Activated T-helper 1 cell treated with anti-CD3 and anti-CD28 coated beads, Interleukin-12 subunit alpha, Interleukin-12 subunit beta, Interleukin-2, Interleukin-4 antibody, amounts not matched to agents 30 ng/mL and 10 ng/mL and 1 ng/mL, durations not matched to agents 14 hours and 24 hours and 36 hours (primary cell): ENCODE measurements around the gene TLR2. TPM values are rescaled to one million over a fixed set of nuclear protein-coding genes. Genes with fewer than 3 reads are reported as not detected.

Experiments used
- DNase-seq: peaks from one replicate; pipeline ENCODE4 v3.0.0; 2021; ENCODE audit warnings: low spot score
- H3K27ac Mint-ChIP-seq: one replicate; pipeline ENCODE4 v1.8.0; 2021; ENCODE audit warnings: mild to moderate bottlenecking, mixed read lengths
- H3K27me3 Mint-ChIP-seq: one replicate; pipeline ENCODE4 v1.8.0; 2022; ENCODE audit warnings: mild to moderate bottlenecking, moderate library complexity, mixed read lengths; ENCODE audit not compliant: insufficient read depth
- H3K36me3 Mint-ChIP-seq: one replicate; pipeline ENCODE4 v1.8.0; 2021; ENCODE audit warnings: low read depth, mixed read lengths
- H3K4me1 Mint-ChIP-seq: one replicate; pipeline ENCODE4 v1.8.0; 2021; ENCODE audit warnings: low read depth, mixed read lengths
- H3K4me3 Mint-ChIP-seq: one replicate; pipeline ENCODE4 v1.8.0; 2021; ENCODE audit warnings: mild to moderate bottlenecking, moderate library complexity, mixed read lengths
- H3K9me3 Mint-ChIP-seq: one replicate; pipeline ENCODE4 v1.8.0; 2021; ENCODE audit warnings: mixed read lengths
- intact Hi-C: fragments of 100-400 bp; cut with micrococcal nuclease; formaldehyde crosslinking; loops from one replicate; pipeline ENCODE4 v1.15.1; 2024
- total RNA-seq: library from RNA; stranded (reverse); gene quantifications from 2 replicates; pipeline ENCODE4 v1.2.3, GENCODE V29; 2022

TLR2 gene
- total RNA-seq, 1 donor from 2014 or later = 1.0 TPM

DNA sequence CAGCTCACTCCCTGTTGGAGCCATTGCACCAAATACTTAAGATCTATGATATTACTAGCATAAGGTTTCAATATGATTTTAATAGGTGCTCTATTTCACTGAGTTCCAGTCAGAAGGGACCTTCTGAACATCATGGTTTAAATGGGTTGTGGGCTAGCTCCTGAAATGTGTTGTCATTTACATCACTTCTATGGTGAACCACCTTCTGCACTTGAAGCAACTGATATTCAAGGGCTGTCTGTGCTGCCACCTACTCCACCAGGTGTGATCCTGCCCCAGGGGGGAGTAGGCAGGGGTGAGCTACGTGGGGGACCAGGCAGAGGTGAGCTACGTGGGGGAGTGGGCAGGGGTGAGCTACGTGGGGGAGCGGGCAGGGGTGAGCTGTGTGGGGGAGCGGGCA lies 40.5 kb downstream of the TLR2 start:
- Mint-ChIP-seq H3K4me3 (no peak overlapping the region), H3K4me1 (no peaks in the 10 kb centered on the region), H3K27ac (no peak overlapping the region), H3K27me3 (peaks cover 19% of the 10 kb centered on the region), H3K36me3 (no peaks in the 10 kb centered on the region), H3K9me3 (no peaks in the 10 kb centered on the region)
- DNase-seq = no peak
- intact Hi-C loops = no loop called here

DNA sequence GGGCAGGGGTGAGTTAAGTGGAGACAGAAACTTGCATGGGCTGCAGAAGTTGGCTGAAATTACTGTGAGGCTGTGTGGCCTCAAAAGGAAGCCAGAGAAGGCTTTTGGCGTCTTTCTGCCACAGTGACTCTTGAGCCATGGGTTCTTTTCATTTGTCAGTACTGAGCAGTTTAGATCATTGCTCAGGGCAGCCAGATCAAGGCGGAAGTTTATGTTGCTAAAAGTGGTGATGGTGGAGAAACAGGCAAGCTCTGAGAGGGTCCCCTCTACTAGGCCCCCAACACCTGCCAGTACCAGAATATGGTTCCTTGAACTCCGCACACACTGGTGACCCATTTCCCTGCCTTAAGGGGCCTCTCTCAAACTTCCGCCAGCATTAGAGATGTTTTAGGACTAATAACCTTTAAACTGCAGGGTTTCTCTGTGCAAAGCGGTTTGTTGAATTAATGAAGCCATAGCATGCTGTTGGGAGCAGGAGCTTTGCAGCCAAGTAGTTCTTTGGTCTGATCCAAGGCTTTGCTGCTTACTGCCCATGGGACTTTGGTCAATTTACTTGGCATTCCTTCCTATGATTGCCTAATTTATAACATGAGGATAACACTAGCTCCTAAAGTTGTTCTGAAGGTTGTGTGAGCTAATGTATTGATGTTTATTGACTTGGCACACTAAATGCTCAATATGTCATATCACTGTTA lies 41.2 kb downstream of the TLR2 start:
- no peaks in the 10 kb centered on the region for H3K4me1 Mint-ChIP-seq
- H3K9me3 Mint-ChIP-seq = no peaks in the 10 kb centered on the region
- H3K27me3 Mint-ChIP-seq = peaks cover 22% of the 10 kb centered on the region
- intact Hi-C loops = no loop called here
- H3K36me3 Mint-ChIP-seq = no peaks in the 10 kb centered on the region
- DNase-seq = no peak
- H3K27ac Mint-ChIP-seq = no peak overlapping the region
- H3K4me3 Mint-ChIP-seq = no peak overlapping the region

DNA sequence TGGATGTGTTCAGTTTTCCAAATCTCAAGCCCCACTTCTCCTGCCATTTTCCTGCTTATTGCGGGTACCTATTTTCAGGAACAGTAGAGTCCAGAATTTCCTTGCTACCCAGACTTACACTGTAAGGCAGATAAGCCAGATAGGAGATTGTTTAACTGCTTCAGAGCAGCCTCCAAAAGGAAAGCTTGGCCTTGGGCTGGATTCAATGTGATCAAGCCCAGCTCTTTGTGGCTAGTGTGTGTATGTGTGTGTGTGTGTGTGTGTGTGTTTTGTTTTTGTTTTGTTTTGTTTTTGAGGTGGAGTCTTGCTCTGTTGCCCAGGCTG lies 41.7 kb downstream of the TLR2 start:
- no peaks in the 10 kb centered on the region for H3K9me3 Mint-ChIP-seq
- H3K36me3 Mint-ChIP-seq = no peaks in the 10 kb centered on the region
- no peak overlapping the region for H3K4me3 Mint-ChIP-seq
- intact Hi-C loops = no loop called here
- H3K27me3 Mint-ChIP-seq = peaks cover 22% of the 10 kb centered on the region
- H3K27ac Mint-ChIP-seq = no peak overlapping the region
- DNase-seq = no peak
- H3K4me1 Mint-ChIP-seq = no peaks in the 10 kb centered on the region

- H3K36me3 Mint-ChIP-seq = no peaks in the 10 kb centered on the region
- intact Hi-C loops = no loop called here
- H3K4me3 Mint-ChIP-seq = no peak overlapping the region
- H3K9me3 Mint-ChIP-seq = no peaks in the 10 kb centered on the region
- H3K27ac Mint-ChIP-seq = no peak overlapping the region
- no peak for DNase-seq
- H3K27me3 Mint-ChIP-seq = peaks cover 35% of the 10 kb centered on the region
- no peaks in the 10 kb centered on the region for H3K4me1 Mint-ChIP-seq
Measured at GRCh38 chr4:153728151-153728550, 44.1 kb downstream of the TLR2 start.

- H3K4me3 Mint-ChIP-seq = no peak overlapping the region
Measured at GRCh38 chr4:153728660-153729059, 44.6 kb downstream of the TLR2 start.

GRCh38 chr4:153729895-153730294 lies 45.8 kb downstream of the TLR2 start:
- intact Hi-C loops = no loop called here
- Mint-ChIP-seq H3K4me1 (peaks cover 7% of the 10 kb centered on the region), H3K9me3 (no peaks in the 10 kb centered on the region), H3K27ac (no peak overlapping the region), H3K4me3 (no peak overlapping the region), H3K27me3 (peaks cover 28% of the 10 kb centered on the region), H3K36me3 (no peaks in the 10 kb centered on the region)
- no peak for DNase-seq

More at GRCh38 chr4:153728660-153729059, 44.6 kb downstream of the TLR2 start:
- H3K27ac Mint-ChIP-seq = no peak overlapping the region
- peaks cover 4% of the 10 kb centered on the region for H3K4me1 Mint-ChIP-seq
- no peak for DNase-seq
- H3K27me3 Mint-ChIP-seq = peaks cover 37% of the 10 kb centered on the region
- H3K36me3 Mint-ChIP-seq = no peaks in the 10 kb centered on the region
- no peaks in the 10 kb centered on the region for H3K9me3 Mint-ChIP-seq
- intact Hi-C loops = no loop called here

GRCh38 chr4:153731239-153731638 lies 47.2 kb downstream of the TLR2 start:
- Mint-ChIP-seq H3K36me3 (no peaks in the 10 kb centered on the region), H3K27ac (no peak overlapping the region), H3K4me1 (peaks cover 17% of the 10 kb centered on the region), H3K9me3 (no peaks in the 10 kb centered on the region), H3K27me3 (peaks cover 28% of the 10 kb centered on the region), H3K4me3 (no peak overlapping the region)
- intact Hi-C loops = no loop called here
- DNase-seq = no peak

DNA sequence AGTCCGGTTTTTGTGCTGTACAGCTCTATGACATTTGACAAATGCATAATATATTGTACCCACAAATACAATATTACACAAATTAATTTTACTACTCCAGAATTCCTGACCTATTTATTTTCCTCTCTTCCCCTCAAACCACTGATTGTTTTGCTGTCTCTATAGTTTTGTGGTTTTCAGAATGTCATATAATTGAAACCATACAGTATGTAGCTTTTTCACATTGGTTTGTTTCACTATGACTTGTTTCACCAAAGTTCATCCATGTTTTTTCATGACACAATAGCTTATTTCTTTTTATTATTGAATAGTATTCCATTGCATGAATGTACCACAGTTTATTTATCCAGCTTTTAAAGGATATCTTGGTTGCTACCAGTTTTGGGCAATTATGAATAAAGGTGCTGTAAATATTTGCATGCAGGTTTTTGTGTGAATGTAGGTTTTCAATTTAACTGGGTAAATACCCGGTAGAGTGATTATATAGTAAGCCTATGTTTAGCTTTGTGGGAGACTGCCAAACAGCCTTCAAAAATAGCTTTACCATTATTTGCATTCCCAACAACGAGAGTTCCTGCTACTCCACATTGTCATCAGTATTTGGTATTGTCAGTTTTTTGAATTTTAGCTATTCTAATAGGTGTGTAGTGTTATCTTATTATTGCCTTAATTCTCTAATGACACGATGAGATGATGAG lies 49.8 kb downstream of the TLR2 start:
- Mint-ChIP-seq H3K27ac (no peak overlapping the region), H3K9me3 (no peaks in the 10 kb centered on the region), H3K27me3 (peaks cover 25% of the 10 kb centered on the region), H3K4me3 (no peak overlapping the region), H3K36me3 (no peaks in the 10 kb centered on the region), H3K4me1 (peaks cover 19% of the 10 kb centered on the region)
- no peak for DNase-seq
- intact Hi-C loops = no loop called here

DNA sequence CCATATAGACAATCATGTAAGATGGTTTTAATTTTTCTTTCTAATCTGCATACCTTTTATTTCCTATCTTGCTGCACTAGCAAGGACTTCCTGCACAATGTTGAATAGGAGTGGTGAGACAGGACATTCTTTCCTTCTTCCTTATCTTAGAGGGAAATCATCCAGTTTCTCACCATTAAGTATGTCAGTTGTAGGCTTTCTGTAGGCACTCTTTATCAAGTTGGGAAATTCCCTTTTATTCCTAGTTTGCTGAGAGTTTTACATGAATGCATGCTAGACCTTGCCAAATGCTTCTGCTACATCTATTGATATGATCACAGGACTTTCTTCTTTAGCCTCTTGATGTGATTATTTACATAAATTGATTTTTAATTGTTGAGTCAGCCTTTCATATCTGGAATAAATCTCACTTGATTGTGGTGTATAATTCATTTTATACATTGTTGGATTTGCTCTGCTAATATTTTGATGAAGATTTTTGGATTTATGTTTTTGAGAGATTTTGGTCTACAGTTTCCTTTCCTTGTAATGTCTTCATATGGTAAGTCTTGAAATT lies 51.9 kb downstream of the TLR2 start:
- Mint-ChIP-seq H3K4me1 (peaks cover 19% of the 10 kb centered on the region), H3K27ac (no peak overlapping the region), H3K9me3 (peaks cover 6% of the 10 kb centered on the region), H3K4me3 (no peak overlapping the region), H3K27me3 (peaks cover 27% of the 10 kb centered on the region), H3K36me3 (no peaks in the 10 kb centered on the region)
- intact Hi-C loops = no loop called here
- DNase-seq = no peak

DNA sequence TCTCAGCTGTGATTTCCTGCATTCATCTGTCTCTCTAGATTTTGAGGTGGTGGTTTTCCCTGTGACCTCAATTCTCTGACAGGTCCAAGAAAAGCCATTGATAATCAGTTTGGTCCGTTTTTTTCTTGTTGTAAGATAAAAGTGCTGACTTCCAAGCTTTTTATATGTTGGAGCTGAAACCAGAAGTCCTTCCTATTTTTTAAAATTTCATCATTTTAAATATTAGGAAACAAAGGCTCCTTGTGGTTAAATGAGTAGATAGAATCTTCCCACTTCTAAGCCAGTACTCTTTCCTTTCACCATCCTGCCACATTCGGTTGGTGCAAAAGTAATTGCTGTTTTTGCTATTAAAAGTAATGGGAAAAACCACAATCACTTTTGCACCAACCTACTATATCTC lies 57.5 kb downstream of the TLR2 start:
- Mint-ChIP-seq H3K4me1 (no peaks in the 10 kb centered on the region), H3K27ac (no peak overlapping the region), H3K36me3 (no peaks in the 10 kb centered on the region), H3K27me3 (peaks cover 11% of the 10 kb centered on the region), H3K4me3 (no peak overlapping the region), H3K9me3 (peaks cover 10% of the 10 kb centered on the region)
- no peak for DNase-seq
- intact Hi-C loops = no loop called here

- no peaks in the 10 kb centered on the region for H3K4me1 Mint-ChIP-seq
- no peak for DNase-seq
- peaks cover 15% of the 10 kb centered on the region for H3K27me3 Mint-ChIP-seq
- peaks cover 7% of the 10 kb centered on the region for H3K9me3 Mint-ChIP-seq
- H3K4me3 Mint-ChIP-seq = no peak overlapping the region
- intact Hi-C loops = no loop called here
- no peak overlapping the region for H3K27ac Mint-ChIP-seq
- H3K36me3 Mint-ChIP-seq = no peaks in the 10 kb centered on the region
Measured at GRCh38 chr4:153745651-153746050, 61.6 kb downstream of the TLR2 start.

DNA sequence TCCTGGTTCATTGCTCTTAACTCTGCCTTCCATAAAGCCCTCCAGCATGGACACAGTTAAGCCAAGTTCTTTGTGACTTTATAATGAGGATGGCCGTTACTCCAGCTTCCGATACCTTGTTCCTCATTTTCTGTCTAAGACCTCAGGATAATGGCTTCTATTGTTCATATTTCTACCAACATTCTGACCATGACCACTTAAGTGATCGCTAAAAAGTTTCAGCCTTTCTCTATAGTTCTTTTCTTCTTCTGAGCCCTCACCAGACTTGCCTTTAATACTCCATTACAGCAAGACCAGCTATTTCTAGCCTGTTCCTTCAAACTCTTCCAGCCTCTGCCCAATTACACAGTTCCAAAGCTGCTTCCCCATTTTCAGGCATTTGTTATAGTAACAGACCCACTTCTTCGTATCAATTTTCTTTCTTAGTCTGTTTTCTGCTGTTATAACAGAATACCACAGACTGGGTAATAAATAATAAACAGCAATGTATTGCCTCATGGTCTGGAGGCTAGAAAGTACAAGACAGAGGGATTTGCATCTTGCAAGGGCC lies 63.4 kb downstream of the TLR2 start:
- intact Hi-C loops = no loop called here
- no peaks in the 10 kb centered on the region for H3K36me3 Mint-ChIP-seq
- DNase-seq = no peak
- no peaks in the 10 kb centered on the region for H3K4me1 Mint-ChIP-seq
- peaks cover 25% of the 10 kb centered on the region for H3K27me3 Mint-ChIP-seq
- H3K27ac Mint-ChIP-seq = no peak overlapping the region
- H3K9me3 Mint-ChIP-seq = no peaks in the 10 kb centered on the region
- H3K4me3 Mint-ChIP-seq = no peak overlapping the region

- intact Hi-C loops = no loop called here
- Mint-ChIP-seq H3K4me1 (no peaks in the 10 kb centered on the region), H3K9me3 (no peaks in the 10 kb centered on the region), H3K27ac (no peak overlapping the region), H3K4me3 (no peak overlapping the region), H3K27me3 (peaks cover 27% of the 10 kb centered on the region), H3K36me3 (no peaks in the 10 kb centered on the region)
- no peak for DNase-seq
Measured at GRCh38 chr4:153748378-153748777, 64.3 kb downstream of the TLR2 start.
